Mucosa of rectum (tissue), 2 donors: Measurements from ENCODE around the gene STAP2.
"Not testable (repeated sequence)": the region's sequence is repeated elsewhere in the genome, so short reads cannot be mapped to it uniquely, and the experiment has no call there.

Source experiments
- H3K27ac ChIP-seq, 2 donors: one replicate each; pipeline ENCODE4 v1.7.0; 2013; ENCODE audit warnings: inconsistent platforms in 2 of 2, low read depth in 2 of 2, low read length in 2 of 2
- H3K27me3 ChIP-seq, 2 donors: one replicate each; pipeline ENCODE4 v1.7.0; 2013; ENCODE audit warnings: low read length in 2 of 2; ENCODE audit not compliant: control insufficient read depth in 2 of 2, insufficient read depth in 2 of 2
- H3K36me3 ChIP-seq, 2 donors: one replicate each; pipeline ENCODE4 v1.7.0; 2013; ENCODE audit warnings: low read length in 2 of 2; ENCODE audit not compliant: control insufficient read depth in 2 of 2, insufficient read depth in 2 of 2
- H3K4me1 ChIP-seq, 2 donors: one replicate each; pipeline ENCODE4 v1.7.0; 2013; ENCODE audit warnings: low read length in 2 of 2, mild to moderate bottlenecking in 1 of 2; ENCODE audit not compliant: control insufficient read depth in 2 of 2, insufficient read depth in 2 of 2
- H3K4me3 ChIP-seq, 2 donors: one replicate each; pipeline ENCODE4 v1.7.0; 2013; ENCODE audit warnings: low read length in 2 of 2
- H3K9ac ChIP-seq, 2 donors: one replicate each; pipeline ENCODE4 v1.7.0; 2013; ENCODE audit warnings: low read length in 2 of 2, low read depth in 1 of 2, mild to moderate bottlenecking in 1 of 2
- H3K9me3 ChIP-seq, 2 donors: one replicate each; pipeline ENCODE4 v1.7.0; 2013; ENCODE audit warnings: low read length in 2 of 2; ENCODE audit not compliant: control insufficient read depth in 2 of 2
- donor health status: healthy.
- donor health status: Normal muscosa, but diverticular disease.

Gene STAP2

DNA sequence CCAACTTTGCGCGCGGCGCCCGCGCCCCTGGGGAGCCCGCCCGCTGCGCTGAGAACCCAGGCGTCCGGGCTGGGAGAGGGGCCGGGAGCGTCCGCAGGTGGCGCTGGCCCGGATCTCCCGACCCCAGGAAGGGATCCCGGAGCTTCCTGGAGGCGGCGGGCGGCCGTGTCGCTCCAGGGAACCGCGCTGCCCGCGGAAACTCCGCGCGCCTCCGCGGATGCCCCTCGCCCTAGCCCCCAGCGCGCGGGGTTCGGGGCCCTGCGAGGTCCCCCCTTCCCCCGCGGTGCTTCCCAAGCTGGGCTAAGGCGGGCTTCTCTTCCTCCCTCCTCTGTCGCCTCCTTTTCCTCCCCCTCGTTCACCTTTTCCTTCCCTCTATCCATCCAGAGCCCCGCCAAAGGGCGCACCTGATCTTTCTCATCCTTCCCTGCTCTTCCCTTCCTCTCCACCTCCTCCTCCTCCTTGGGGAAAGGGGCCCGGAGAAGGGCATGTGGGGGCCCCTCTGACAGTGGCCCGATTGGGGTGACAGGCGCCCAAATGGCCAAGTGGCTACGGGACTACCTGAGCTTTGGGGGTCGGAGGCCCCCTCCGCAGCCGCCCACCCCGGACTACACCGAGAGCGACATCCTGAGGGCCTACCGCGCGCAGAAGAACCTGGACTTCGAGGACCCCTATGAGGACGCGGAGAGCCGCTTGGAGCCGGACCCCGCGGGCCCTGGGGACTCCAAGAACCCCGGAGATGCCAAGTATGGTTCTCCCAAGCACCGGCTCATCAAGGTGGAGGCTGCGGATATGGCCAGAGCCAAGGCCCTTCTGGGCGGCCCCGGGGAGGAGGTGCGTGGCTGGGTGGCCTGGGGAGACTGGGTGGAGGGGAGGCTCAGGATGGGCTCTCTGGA lies 58.9 kb downstream of the STAP2 start:
- Histone ChIP-seq H3K4me3 (no peak overlapping the region), H3K9me3 (no peaks in the 10 kb centered on the region), H3K27me3 (peaks cover 24 to 26% of the 10 kb centered on the region in 2 donors), H3K9ac (no peak overlapping the region), H3K4me1 (no peaks in the 10 kb centered on the region), H3K36me3 (no peaks in the 10 kb centered on the region), H3K27ac (no peak overlapping the region)

- Histone ChIP-seq H3K9me3 (no peaks in the 10 kb centered on the region), H3K27ac (no peak overlapping the region), H3K4me1 (no peaks in the 10 kb centered on the region), H3K36me3 (no peaks in the 10 kb centered on the region), H3K9ac (no peak overlapping the region), H3K27me3 (peaks cover 24 to 26% of the 10 kb centered on the region in 2 donors), H3K4me3 (no peak overlapping the region)
Measured at GRCh38 chr19:4279267-4279529, 59.4 kb downstream of the STAP2 start.

- peaks cover 24 to 26% of the 10 kb centered on the region in 2 donors for H3K27me3 ChIP-seq
- no peaks in the 10 kb centered on the region for H3K4me1 ChIP-seq
- H3K27ac ChIP-seq = no peak within 1 kb of the TSS
- H3K9me3 ChIP-seq = no peaks in the 10 kb centered on the region
- H3K9ac ChIP-seq = no peak within 1 kb of the TSS
- H3K36me3 ChIP-seq = no peaks in the 10 kb centered on the region
- no peak within 1 kb of the TSS for H3K4me3 ChIP-seq
Measured at GRCh38 chr19:4278419-4279266, 60.0 kb downstream of the STAP2 start, which contains the start of gene SHD. SHD (plus strand) TSS chr19:4279266; CDS start chr19:4280064, 798 bp downstream.

DNA sequence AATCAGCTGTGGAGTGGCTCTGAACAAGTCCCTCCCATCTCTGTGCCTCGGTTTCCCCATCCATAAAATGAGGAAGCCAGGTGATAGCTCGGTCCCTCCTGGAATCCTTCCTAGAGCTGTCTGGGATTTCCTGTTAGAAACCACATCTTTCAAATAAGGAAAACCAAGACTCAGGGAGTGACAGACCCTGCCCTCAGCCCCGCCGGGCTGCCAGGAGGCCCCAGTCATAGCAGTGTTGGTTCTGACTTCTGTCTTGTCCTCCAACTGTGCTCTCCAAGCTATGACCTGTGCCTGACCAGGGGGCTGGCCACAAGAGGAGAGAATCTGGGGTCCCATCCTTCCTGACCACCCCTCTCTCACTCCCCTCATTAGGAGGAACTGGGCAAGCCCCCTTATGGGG lies 60.6 kb downstream of the STAP2 start:
- Histone ChIP-seq H3K27ac (no peak overlapping the region), H3K9ac (no peak overlapping the region), H3K36me3 (no peaks in the 10 kb centered on the region), H3K4me1 (no peaks in the 10 kb centered on the region), H3K9me3 (no peaks in the 10 kb centered on the region), H3K4me3 (no peak overlapping the region), H3K27me3 (peaks cover 21 to 25% of the 10 kb centered on the region in 2 donors)

DNA sequence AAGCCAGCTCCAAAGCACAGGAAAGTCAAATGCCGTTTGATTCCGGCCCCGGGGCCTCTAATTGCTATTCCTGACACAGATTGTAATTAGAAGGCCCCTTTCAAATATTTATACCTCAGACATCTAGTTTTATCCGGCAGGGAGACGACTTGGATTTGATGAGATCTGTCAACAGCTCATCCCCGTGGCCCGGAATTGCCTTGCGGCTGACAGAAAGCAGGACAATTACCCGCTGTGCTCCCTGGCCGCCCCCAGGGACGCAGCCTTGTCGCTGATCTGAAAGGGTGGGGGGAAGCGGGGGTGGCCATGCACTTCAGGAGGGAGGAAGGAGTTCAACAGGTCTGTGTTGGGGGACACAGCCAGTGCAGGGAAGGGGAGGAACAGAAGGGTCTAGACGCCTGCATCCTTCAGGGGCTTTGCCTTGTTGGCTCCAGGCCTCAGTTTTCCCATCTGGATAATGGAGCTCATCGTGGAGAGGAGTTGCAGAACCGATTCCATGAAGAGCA lies 61.4 kb downstream of the STAP2 start:
- Histone ChIP-seq H3K4me1 (no peaks in the 10 kb centered on the region), H3K27me3 (peaks cover 17 to 21% of the 10 kb centered on the region in 2 donors), H3K9me3 (no peaks in the 10 kb centered on the region), H3K4me3 (no peak overlapping the region), H3K27ac (no peak overlapping the region), H3K9ac (no peak overlapping the region), H3K36me3 (no peaks in the 10 kb centered on the region)

DNA sequence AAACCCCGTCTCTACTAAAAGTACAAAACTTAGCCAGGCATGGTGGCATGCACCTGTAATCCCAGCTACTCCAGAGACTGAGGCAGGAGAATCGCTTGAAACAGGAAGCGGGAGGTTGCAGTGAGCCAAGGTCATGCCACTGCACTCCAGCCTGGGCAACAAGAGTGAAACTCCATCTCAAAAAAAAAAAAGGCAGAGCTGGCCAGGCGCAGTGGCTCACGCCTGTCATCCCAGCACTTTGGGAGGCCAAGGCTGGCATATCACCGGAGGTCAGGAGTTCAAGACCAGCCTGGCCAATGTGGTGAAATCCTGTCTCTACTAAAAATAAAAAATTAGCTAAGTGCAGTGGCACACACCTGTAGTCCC lies 64.3 kb downstream of the STAP2 start:
- not testable (repeated sequence) for H3K27me3 ChIP-seq, H3K9ac ChIP-seq, H3K4me1 ChIP-seq, H3K36me3 ChIP-seq, H3K9me3 ChIP-seq, H3K4me3 ChIP-seq, H3K27ac ChIP-seq
